Tibial artery (tissue), 4 donors: Measurements from ENCODE around the gene MAB21L3.

Experiments
- DNase-seq, 2 donors: peaks; one replicate each; pipeline ENCODE4 v3.0.0-alpha.2; 2019
- H3K27ac ChIP-seq, 2 donors: fragments of 200-600 bp; sonication (generic) in 1 of 2; 1 replicate in 1 of 2; 2 replicates in 1 of 2; pipeline ENCODE4 v1.5.1; 2018 to 2019; ENCODE audit warnings: mild to moderate bottlenecking in 1 of 2
- H3K27me3 ChIP-seq, 2 donors: fragments of 200-600 bp; sonication (generic) in 1 of 2; one replicate each; pipeline versions ENCODE4 v1.5.1 to v1.6.0; 2016 to 2019
- H3K36me3 ChIP-seq, 3 donors: fragments of 200-600 bp; sonication (generic) in 2 of 3; one replicate each; pipeline ENCODE4 v1.5.1; 2016 to 2019; ENCODE audit warnings: mild to moderate bottlenecking in 2 of 3
- H3K4me1 ChIP-seq, 4 donors: fragments of 200-600 bp; sonication (generic) in 2 of 4; 1 replicate in 3 of 4; 2 replicates in 1 of 4; pipeline ENCODE4 v1.5.1; 2016 to 2019
- H3K4me3 ChIP-seq, 2 donors: fragments of 200-600 bp; sonication (generic) in 1 of 2; 1 replicate in 1 of 2; 2 replicates in 1 of 2; pipeline ENCODE4 v1.5.1; 2018 to 2019; ENCODE audit warnings: mild to moderate bottlenecking in 2 of 2
- H3K9me3 ChIP-seq, 3 donors: fragments of 200-600 bp; sonication (generic) in 1 of 3; one replicate each; pipeline ENCODE4 v1.5.1; 2016 to 2019
- CTCF ChIP-seq, 2 experiments: fragments of 200-600 bp in 1 of 2; fragments of 450-650 bp in 1 of 2; IDR thresholded peaks; one replicate each; pipeline ENCODE4 v1.5.1; 2017 to 2019; ENCODE audit warnings: antibody characterized with exemption in 2 of 2, mild to moderate bottlenecking in 1 of 2, moderate library complexity in 1 of 2
- intact Hi-C: fragments of 100-400 bp; cut with DNase I; formaldehyde crosslinking; loops from one replicate; pipeline ENCODE4 v1.15.0; 2023; ENCODE audit warnings: low total_unique reads

Gene MAB21L3

GRCh38 chr1:116127123-116127847 is 16.1 kb downstream of the MAB21L3 start:
- intact Hi-C loops = no loop called here
- Histone ChIP-seq H3K27ac (no peak overlapping the region), H3K4me1 (no peaks in the 10 kb centered on the region), H3K4me3 (no peak overlapping the region), H3K27me3 (no peaks in the 10 kb centered on the region), H3K9me3 (no peaks in the 10 kb centered on the region), H3K36me3 (no peaks in the 10 kb centered on the region)
- no peak for TF ChIP-seq CTCF (IDR thresholded peaks at IDR 0.05)
- DNase-seq = no peak

GRCh38 chr1:116127848-116128540 is 16.8 kb downstream of the MAB21L3 start:
- DNase-seq = no peak
- no peak for TF ChIP-seq CTCF (IDR thresholded peaks at IDR 0.05)
- H3K27ac ChIP-seq = no peak overlapping the region
- no peaks in the 10 kb centered on the region for H3K27me3 ChIP-seq
- H3K4me1 ChIP-seq = no peaks in the 10 kb centered on the region
- no peaks in the 10 kb centered on the region for H3K9me3 ChIP-seq
- intact Hi-C loops = no loop called here
- no peaks in the 10 kb centered on the region for H3K36me3 ChIP-seq
- no peak overlapping the region for H3K4me3 ChIP-seq

GRCh38 chr1:116128664-116129063 is 17.5 kb downstream of the MAB21L3 start:
- intact Hi-C loops = no loop called here
- TF ChIP-seq CTCF (IDR thresholded peaks at IDR 0.05) = no peak
- DNase-seq = no peak
- Histone ChIP-seq H3K27me3 (no peaks in the 10 kb centered on the region), H3K4me3 (no peak overlapping the region), H3K36me3 (no peaks in the 10 kb centered on the region), H3K9me3 (no peaks in the 10 kb centered on the region), H3K4me1 (no peaks in the 10 kb centered on the region), H3K27ac (no peak overlapping the region)

- no peak overlapping the region for H3K27ac ChIP-seq
- no peaks in the 10 kb centered on the region for H3K9me3 ChIP-seq
- H3K4me3 ChIP-seq = no peak overlapping the region
- no peaks in the 10 kb centered on the region for H3K27me3 ChIP-seq
- no peak for TF ChIP-seq CTCF (IDR thresholded peaks at IDR 0.05)
- intact Hi-C loops = no loop called here
- no peaks in the 10 kb centered on the region for H3K36me3 ChIP-seq
- DNase-seq = no peak
- H3K4me1 ChIP-seq = no peaks in the 10 kb centered on the region
Measured at GRCh38 chr1:116129537-116129936, 18.3 kb downstream of the MAB21L3 start.

- no peak for DNase-seq
- Histone ChIP-seq H3K36me3 (no peaks in the 10 kb centered on the region), H3K27ac (no peak overlapping the region), H3K9me3 (no peaks in the 10 kb centered on the region), H3K27me3 (no peaks in the 10 kb centered on the region), H3K4me1 (no peaks in the 10 kb centered on the region), H3K4me3 (no peak overlapping the region)
- no peak for TF ChIP-seq CTCF (IDR thresholded peaks at IDR 0.05)
- intact Hi-C loops = no loop called here
Measured at GRCh38 chr1:116130356-116130755, 19.2 kb downstream of the MAB21L3 start.
